GM12801 (cell line): ENCODE data around the gene NEO1.

ENCODE experiments used
- CTCF ChIP-seq: IDR thresholded peaks from one replicate; pipeline ENCODE4 v1.5.1; 2011; ENCODE audit warnings: control low read depth; ENCODE audit not compliant: insufficient read length; ENCODE audit errors: extremely low read depth

The NEO1 gene

GRCh38 chr15:73033611-73034010, 18.7 kb upstream of the NEO1 start:
- TF ChIP-seq CTCF = no peak

DNA sequence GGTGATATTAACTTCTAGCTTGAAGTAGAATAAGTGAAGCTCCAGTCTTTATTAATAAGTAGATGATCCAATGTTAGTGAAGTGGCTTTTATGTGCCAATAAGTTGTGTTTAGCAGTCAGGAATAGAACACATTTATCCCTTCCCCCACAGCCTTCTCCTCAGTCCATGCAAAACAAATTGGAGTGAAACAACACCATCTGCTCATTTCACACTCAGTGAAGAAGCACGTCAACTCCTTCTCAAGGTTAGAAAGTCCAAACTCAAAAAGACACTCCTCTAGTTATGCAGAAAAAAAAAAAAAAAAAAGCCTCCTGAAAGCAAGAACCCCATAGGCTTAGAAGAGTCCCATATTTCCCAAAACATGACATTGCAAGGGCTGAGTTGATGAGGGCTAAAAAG, 18.0 kb upstream of the NEO1 start:
- TF ChIP-seq CTCF = no peak

- TF ChIP-seq CTCF = no peak
Measured at GRCh38 chr15:73035221-73035620, 17.0 kb upstream of the NEO1 start.

DNA sequence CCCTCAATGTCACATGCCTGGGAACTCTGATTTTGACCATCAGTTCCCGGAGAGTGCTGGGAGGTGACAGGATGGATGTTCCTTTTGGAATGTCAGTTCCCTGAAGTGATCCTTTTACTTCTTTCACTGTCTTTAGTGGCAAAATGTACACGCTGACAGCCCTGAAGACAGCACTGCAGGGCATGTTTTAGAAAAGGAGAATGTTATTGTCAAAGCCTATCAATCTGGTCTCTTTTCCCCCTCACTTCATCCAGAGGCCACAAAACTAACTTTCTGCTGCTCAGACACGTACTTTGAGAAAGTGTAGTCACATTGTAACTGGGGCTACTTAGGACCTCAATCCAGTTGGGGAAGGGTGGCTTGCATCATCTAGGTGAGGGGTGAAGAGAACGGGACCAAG, 14.0 kb upstream of the NEO1 start:
- no peak for TF ChIP-seq CTCF

DNA sequence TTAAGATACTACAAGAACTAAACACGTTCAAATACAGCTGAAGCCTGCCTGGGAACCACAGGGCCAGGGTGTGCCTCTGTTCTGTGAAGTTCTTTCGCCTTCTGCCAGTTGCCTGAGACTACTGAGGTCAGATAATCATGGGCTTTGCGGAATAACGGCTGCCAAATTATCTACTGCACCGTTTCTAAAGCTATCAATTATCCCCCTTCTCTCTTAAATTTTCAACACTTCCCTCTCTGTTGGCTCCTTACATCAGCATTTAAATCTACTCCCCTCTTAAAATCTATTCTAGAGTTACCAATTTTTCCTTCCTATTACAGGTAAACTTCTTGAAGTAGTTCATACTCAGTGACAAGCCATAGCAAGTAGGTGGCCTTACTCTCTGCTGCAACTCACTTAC, 6.2 kb upstream of the NEO1 start:
- no peak for TF ChIP-seq CTCF

- TF ChIP-seq CTCF = no peak
Measured at GRCh38 chr15:73047882-73048281, 4.4 kb upstream of the NEO1 start.

- TF ChIP-seq CTCF = no peak
Measured at GRCh38 chr15:73048624-73049295, 3.5 kb upstream of the NEO1 start.

- TF ChIP-seq CTCF = no peak
Measured at GRCh38 chr15:73049564-73050215, 2.6 kb upstream of the NEO1 start.
